GM18909 (cell line): ENCODE results near the gene DMAC2.
"Not testable (repeated sequence)": the region's sequence is repeated elsewhere in the genome, so short reads cannot be mapped to it uniquely, and the experiment has no call there.

Experiments used
- ATAC-seq: cut with Tn5 transposase; IDR thresholded peaks from one replicate; pipeline ENCODE4 v1.9.1; 2021; ENCODE audit warnings: mild to moderate bottlenecking; ENCODE audit not compliant: unreplicated experiment, poor library complexity

DMAC2 gene

DNA sequence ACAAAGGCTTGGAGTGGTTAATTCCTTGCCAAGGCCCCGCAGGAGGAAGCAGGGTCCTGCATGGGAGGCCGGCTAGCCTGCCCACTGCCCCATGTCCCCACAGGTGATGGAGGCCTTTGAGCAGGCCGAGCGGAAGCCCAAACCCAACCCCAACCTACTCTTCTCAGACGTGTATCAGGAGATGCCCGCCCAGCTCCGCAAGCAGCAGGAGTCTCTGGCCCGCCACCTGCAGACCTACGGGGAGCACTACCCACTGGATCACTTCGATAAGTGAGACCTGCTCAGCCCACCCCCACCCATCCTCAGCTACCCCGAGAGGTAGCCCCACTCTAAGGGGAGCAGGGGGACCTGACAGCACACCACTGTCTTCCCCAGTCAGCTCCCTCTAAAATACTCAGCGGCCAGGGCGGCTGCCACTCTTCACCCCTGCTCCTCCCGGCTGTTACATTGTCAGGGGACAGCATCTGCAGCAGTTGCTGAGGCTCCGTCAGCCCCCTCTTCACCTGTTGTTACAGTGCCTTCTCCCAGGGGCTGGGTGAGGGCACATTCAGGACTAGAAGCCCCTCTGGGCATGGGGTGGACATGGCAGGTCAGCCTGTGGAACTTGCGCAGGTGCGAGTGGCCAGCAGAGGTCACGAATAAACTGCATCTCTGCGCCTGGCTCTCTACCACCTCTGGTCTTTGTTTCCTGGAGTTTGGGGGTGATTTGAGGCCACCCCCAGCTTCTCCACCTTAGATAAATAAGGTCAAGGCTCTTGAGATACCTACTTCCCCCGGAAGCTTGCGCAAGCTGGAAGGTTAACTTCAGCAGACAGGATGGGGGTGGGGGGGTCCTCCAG, 15.2 kb downstream of the DMAC2 start:
- no peak for ATAC-seq

DNA sequence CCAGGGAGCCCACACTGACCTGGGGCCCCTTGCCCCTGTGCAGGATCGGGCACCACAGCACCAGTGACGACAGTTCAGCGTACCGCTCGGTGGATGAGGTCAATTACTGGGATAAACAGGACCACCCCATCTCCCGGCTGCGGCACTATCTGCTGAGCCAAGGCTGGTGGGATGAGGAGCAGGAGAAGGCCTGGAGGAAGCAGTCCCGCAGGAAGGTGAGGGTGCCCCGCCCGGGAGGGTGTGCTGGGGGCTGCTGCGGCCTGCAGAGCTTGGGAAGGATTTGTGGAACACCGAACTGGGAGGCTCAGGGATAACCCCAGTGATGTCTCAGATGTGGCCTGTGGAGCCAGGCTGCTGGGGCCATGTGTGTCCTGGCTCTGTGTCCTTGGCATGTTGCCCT, 16.8 kb downstream of the DMAC2 start:
- ATAC-seq: no peak

DNA sequence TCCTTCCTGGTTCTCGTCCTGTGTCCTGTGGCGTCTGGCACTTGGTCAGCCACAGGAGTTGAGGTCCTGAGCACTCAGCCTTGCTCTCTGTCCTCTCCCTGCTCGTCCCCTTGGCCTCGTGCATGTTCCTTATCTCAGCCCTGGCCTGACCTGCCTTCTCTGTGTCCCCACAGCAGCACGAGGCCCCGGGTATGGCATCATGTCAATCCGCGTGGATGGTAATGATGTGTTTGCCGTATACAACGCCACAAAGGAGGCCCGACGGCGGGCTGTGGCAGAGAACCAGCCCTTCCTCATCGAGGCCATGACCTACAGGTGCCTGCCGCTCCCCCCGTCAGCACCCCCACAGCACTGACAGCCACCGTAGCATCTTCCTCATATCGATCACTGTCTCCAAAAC, 17.3 kb downstream of the DMAC2 start:
- no peak for ATAC-seq

DNA sequence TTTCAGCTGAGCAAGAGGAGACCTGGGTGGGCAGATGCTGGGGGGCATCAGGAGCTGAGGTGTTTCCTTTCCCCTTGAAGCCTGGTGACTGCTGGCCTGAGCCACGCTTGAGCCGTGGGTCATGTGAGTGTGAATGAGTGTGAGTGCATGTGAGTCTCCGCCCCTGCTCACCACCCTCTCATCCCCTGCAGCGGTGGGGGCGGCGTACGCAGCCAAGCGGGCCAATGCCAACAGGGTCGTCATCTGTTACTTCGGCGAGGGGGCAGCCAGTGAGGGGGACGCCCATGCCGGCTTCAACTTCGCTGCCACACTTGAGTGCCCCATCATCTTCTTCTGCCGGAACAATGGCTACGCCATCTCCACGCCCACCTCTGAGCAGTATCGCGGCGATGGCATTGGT, 17.7 kb downstream of the DMAC2 start:
- ATAC-seq: no peak

DNA sequence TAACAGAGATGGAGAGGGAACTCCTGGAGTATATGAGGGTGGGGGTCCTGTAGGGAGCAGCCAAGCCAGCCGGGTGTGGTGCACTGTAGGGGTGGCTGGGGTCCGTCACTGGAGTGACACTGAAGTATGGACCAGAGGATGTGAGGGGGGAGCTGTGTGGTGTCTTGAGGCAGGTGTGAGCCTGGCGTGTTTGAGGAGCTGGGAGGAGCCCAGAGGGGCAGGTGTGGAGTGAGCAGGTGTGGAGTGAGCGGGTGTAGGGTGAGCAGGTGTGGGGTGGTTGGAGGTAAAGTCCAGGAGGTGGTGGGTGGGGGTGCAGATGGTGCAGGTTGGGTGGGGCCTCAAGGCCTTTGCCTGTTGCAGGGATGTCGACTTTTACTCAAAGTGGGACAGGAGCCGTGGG, 18.4 kb downstream of the DMAC2 start:
- ATAC-seq: no peak

DNA sequence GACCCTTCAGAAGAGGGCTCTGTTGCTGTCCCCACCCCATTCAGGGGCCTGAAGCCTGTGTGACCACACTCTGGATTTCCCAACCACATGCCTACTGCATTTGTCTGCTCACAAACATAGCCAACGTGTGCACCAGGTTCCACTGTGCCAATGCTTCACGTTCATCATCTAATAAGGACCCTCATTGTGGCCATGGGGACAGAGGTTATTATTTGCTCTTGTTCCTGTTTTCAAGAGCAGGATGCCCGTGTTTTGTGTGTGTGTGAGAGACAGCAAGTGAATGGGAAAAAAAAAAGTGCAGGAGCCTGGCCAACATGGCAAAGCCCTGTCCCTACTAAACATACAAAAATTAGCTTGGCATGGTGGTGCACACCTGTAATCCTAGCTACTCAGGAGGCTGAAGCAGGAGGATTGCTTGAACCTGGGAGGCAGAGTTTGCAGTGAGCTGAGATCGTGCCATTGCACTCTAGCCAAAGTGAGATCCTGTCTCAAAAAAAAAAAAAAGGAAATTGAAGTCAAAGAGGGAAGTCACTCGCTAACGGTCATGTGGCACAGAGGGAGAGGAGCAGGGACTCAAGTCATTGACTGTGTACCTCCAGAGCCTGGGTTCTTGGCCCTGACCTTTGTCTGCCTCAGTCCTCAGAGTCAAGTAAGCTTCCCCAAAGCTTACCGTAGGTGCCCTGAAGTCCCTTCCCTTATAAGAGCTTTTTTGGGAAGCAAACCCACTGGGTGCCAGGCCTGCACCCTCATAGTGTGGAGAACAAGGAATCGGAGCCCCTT, 19.4 kb downstream of the DMAC2 start:
- no peak for ATAC-seq

DNA sequence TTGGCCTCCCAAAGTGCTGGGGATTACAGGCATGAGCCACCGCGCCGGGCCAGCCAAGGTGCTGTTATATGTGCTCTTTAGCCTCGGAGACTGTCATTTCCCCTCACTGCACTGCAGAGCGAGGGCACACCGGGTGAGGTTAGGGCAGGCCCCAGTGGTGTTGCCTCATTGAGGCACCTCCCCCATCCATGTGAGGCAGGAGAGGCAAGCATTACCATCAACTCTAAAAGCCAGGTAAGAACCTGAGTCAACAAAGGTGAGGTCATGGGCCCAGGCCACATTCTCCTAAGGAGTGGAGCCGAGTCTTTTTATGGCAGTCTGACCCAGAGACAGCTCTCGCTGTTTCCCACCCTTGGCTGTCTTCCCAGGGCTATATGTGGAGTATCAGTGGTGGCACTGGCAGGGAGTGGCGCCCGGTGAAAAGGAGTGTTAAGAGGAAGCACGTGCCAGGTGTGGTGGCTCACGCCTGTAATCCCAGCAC, 23.5 kb downstream of the DMAC2 start:
- no peak for ATAC-seq

DNA sequence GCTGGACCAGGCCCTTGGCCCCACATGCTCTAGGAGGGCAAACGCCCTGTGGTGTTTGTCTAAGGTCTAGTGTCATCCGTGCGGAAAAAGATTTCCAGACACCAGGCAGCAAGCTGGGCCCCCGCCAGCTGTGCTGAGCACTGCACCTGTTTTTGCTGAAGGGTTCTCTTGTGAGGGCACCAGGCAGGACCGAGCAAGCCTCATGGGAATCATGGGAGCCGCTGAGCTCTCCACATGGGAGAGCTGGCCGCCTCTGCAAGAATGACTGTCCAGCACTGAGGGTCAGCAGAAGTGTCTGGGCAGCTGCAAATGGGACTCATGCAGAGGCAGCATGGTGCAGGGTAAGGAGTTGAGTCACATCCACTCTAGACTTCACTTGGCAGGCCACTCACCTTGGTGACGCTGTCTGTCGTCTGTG, 24.5 kb downstream of the DMAC2 start:
- ATAC-seq: no peak

DNA sequence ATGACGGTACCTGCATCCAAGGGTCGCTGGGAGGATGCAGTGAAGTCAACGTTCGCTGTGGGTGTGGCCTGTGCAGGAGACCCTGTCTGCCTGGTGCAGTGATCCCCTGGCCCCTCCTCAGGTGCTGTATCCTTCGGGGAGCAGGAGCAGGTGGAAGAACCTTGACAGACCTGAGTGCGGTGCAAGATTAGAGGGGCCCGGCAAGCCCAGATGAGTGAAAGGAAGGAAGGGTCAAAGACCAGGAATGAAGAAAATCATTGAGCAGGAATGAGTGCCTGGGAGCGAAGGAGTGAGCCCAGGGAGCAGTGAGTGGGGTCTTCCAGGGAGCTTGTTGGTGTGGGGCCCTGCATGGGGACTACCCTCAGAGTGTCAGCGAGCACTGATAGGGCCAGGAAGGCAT, 25.3 kb downstream of the DMAC2 start:
- no peak for ATAC-seq

DNA sequence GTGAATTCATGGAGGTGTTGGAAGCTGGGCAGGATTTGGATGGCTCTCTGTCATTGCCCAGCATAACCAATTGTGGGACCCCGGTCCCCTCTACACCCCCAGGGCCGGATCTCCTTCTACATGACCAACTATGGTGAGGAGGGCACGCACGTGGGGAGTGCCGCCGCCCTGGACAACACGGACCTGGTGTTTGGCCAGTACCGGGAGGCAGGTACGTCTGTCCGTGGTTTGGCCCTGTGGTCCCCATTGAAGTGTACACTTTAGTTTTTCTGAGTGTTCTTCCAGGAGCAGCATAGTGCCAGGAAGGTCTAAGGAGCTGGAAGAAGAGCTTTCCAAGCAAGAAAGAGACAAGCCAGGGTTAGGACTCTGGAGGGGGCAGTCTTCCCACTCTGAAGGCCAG, 25.8 kb downstream of the DMAC2 start:
- ATAC-seq: no peak

DNA sequence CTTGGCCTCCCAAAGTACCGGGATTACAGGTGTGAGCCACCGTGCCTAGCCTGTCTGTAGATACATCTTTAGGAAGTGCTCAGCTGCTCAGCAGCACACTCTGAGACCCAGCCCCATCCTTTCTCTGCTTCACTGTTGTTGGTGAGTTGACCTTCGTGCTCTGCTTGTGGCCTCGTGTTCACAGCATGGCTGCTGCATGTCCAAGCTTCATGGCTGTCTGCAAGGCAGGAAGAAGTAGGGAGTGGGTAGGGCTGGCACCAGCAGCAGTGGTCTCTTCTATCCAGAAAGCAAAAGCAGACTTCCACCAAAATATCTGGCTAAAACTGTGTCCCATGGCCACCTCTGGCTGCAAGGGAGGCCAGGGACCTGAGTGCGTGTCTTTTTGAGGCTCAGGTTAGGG, 26.8 kb downstream of the DMAC2 start:
- ATAC-seq: no peak

DNA sequence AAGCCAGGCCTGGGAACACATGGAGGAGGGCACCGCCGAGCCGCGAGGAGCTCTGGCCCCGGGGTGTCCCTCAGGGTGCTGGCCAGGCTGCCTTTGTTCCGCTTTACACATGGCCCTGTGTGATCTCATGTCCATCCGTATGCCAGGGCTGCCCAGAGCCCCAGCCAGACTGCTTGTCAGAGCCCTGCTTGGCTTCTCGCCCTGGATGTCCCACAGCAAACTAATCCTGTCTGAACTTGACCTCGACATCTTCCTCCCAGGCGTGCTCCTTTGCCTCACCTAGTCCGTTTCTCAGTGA, 27.8 kb downstream of the DMAC2 start:
- ATAC-seq: no peak

DNA sequence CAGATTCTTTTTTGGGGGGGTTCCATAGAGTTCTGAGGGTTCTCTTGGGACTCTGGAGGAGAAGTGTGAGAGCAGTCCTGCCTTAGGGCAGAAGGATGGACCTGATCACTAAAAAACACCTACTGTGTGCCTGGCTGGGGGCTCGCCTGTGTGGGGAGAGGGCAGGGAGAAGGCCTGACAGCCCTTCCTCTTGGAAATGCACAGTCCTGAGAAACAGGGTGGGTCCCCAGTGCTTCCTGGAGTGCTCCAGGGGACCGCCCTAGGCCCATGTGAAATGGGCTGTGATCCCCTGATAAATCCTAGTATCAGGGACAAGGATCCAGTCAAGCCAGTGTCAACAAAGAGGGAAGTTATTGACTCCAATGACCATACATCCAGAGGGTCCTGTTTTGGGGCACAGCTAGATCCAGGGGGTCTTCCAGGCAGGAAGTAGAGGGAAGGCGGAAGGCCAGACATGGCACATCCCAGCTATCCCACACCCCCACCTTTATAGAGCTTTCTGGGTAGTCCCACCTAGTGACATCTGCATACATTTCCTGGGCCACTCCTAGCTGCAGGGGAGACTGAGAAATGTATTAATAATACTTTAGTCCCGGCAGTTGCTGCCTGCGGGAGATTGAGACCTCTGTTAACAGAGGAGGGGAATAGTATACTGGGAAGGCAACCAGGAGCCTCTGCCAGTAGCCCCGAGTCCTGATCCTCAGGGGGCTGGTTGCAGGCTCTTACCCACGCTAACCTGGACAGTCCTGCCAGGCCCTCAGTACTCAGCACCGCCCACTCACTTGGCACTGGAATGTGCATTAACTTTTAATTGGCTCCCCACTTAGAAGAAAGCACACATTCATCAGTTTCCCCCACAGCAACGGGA, 28.4 kb downstream of the DMAC2 start:
- ATAC-seq: no peak

DNA sequence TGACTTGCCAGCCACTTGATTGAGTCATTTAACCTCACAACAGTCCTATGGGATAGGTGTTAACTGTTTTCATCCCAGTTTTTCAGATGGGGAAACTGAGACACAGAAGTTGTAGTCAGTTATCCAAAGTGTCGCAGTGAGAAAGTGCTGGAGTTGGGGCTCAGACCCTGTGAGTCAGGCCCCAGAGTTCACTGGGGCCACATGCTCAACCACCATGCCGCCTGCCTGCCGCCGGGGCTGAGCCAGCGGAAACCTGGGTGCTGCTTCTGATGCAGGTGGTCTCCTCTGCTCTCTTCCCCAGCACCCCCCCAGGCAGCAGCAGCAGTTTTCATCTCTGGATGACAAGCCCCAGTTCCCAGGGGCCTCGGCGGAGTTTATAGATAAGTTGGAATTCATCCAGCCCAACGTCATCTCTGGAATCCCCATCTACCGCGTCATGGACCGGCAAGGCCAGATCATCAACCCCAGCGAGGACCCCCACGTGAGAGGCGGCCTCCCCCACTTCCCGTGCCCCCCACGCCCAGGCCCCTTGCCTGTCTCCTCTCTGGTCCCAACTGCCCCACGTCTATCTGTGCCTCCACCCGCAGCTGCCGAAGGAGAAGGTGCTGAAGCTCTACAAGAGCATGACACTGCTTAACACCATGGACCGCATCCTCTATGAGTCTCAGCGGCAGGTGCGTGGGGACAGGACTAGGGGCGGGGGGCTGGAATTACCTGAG, 29.2 kb downstream of the DMAC2 start:
- ATAC-seq: no peak

DNA sequence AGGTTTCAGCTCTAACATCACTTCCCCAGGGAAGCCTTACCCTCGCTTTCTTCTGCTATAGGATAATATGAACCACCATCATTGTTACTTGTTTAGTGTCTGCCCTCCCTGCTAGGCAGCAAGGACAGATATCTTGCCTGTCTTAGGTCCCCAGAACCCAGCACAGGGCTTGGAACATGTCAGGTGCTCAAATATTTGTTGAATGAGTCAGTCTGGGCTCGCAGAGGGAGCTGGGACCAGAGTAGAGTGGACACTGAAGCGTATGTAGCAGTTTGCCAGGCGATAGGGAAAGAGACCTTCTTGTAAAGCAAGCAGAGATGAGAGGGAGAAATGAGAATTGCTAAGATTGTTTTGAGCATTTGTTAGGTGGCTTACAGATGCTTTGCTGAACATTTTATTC, 30.4 kb downstream of the DMAC2 start:
- no peak for ATAC-seq

DNA sequence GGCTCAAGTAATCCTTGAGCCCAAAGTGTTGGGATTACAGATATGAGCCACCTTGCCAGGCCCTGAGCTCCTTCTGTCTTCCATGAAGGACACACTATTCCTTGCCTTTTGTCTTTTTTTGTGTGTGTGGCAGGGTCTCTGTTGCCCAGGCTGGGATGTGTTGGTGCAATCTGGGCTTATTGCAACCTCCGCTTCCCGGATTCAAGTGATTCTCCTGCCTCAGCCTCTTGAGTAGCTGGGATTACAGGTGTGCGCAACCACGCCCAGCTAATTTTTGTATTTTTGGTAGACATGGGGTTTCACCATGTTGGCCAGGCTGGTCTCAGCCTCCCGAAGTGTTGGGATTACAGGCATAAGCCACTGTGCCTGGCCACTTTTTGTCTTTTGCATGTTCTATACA, 30.9 kb downstream of the DMAC2 start:
- not testable (repeated sequence) for ATAC-seq

DNA sequence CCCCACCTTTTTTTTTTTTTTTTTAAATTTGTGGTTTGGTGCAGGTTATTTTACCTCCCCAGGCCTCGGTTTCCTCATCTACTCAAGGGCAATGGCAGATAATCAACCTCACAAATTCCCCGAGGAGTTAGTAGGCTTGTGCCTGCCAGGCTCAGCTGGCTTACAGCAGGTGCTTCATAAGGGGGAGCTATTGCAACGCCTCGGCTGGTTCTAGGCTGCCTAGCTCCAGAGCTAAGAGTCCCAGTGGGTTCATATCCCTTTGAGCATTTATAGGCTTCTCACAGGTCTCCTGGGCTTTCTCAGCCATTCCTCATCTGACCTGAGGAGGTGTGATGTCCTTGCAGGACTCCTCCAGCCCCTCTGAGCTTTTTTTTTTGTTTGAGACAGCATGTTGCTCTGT, 31.5 kb downstream of the DMAC2 start:
- no peak for ATAC-seq

DNA sequence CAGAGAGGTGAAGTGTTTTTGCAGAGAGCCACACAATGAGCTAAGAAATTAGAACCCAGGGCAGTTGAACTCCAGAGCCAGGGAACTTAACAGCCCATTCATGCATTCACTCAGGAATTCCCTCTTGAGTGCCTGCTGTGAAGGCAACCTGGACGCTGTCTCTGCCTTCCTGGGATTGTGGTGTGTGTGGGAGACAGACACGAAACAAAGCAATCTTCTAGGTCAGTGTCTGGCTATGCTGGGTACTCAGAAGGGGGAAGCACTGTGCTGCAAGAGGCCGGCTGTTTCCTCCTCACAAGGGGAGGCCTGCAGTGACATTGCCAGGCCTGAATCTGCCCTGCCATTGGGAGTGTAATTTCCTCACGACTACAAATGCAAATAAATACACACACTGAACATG, 32.4 kb downstream of the DMAC2 start:
- no peak for ATAC-seq

DNA sequence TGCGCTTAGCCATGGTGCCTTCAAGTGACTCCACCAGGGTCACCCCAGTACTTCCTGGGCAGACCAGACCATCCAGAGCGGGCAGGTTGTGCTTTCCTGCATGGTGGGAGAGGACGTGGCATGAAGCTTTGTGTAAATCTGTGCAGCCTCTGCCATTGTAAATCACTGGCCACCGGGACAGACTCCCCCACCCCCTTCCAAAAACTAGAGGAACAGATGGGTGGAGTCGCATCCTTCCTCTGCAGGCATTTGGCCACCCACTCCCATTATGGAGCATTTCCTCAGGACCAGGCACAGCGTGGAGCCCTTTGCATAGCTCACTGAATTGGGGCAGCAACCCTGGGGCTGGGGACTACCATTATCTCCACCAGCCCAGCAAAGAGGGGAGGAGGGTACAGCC, 33.9 kb downstream of the DMAC2 start:
- no peak for ATAC-seq
